IPS-NIHi11 (cell line): ENCODE results near the gene BOD1L1.
"Not testable (repeated sequence)": the region's sequence is repeated elsewhere in the genome, so short reads cannot be mapped to it uniquely, and the experiment has no call there.

Experiments used
- DNase-seq: peaks from one replicate; pipeline ENCODE4 v3.0.0; 2012; ENCODE audit warnings: mixed read lengths, low spot score

The BOD1L1 gene

GRCh38 chr4:13618212-13618806 lies 9.2 kb downstream of the BOD1L1 start:
- no peak for DNase-seq

GRCh38 chr4:13617801-13618200 lies 9.7 kb downstream of the BOD1L1 start:
- no peak for DNase-seq

- no peak for DNase-seq
Observed at GRCh38 chr4:13616597-13616996, 10.9 kb downstream of the BOD1L1 start.

GRCh38 chr4:13615161-13615560 lies 12.4 kb downstream of the BOD1L1 start:
- no peak for DNase-seq

DNA sequence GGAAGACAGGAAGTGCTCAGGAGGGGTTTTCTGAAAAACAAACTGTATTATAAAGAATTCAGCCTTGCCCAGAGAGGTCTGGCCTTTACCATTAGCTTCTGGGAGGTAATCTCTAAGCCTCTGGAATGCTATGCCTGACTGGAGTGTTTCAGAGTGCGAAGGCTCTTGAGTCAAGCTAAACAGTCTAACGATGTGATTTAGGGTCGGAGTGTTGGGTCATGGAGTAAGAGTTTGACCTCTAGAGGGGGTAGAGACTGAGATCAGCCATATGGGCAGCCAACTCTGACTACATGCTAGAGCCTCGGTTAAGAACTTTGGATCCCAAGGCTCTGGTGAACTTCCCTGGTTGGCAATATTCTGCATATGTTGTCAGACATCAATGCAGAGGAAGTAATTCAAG lies 15.0 kb downstream of the BOD1L1 start:
- peak; percentile 17 for DNase-seq

GRCh38 chr4:13611283-13611842 lies 16.2 kb downstream of the BOD1L1 start:
- no peak for DNase-seq

- no peak for DNase-seq
Observed at GRCh38 chr4:13605330-13605729, 22.2 kb downstream of the BOD1L1 start.

- no peak for DNase-seq
Observed at GRCh38 chr4:13601848-13602247, 25.7 kb downstream of the BOD1L1 start.

DNA sequence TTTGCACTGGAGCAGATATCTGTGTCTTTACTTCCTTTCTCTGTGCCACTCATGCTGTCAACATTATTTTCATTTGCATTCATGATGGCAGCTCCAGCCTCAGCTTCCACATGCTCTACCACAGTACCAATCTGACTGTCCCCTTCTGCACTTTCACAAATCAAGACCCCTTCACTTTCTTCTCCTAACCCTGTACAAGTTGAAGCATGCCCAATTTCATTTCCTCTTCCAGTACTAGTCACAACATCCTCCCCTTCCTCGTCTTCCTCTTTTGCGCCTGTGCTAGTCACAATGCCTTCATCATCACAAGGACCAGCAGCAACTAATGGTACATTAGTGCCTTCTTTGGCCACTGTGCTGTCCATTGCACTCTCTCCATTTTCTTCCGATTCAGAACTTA lies 26.5 kb downstream of the BOD1L1 start:
- DNase-seq: no peak

DNA sequence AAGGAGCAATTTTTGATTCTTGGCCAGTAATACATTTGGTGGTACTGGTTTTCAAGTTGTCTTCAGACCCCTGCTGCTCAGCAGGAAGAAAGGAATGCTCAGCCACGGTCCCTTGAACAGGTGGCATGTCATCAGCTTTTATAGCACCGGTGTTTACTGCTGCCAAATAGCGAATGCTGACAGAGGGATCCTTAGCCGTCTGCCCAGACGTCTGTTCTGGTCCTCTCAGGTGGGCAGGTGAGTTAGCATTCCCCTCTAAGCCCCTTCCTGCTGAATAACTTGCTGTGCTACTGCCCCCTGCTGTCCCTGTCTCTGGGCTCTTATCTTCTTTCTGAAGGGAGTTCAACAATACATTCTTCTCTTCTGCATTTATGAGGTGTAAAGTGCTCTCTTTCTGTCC lies 28.4 kb downstream of the BOD1L1 start:
- peak; percentile 75 for DNase-seq

DNA sequence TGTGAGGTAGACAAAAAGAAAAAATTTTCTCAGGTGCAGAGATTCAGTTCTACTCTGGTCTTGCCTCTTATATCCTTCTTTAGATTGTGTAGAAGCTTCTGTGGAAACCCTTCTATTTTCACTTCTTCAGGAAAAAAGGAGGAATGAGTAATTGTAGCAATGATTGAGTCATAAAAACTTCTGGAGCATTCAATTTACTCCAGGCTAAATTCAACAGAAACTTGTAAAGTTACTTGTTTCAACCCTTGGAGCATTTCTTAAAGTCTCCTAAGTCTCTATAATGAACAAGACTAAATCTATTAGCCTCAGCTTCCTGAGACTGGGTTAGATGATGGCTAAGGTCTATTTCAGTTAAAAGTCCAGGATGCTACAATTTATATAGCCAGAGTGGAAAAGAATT lies 29.9 kb downstream of the BOD1L1 start:
- no peak for DNase-seq

DNA sequence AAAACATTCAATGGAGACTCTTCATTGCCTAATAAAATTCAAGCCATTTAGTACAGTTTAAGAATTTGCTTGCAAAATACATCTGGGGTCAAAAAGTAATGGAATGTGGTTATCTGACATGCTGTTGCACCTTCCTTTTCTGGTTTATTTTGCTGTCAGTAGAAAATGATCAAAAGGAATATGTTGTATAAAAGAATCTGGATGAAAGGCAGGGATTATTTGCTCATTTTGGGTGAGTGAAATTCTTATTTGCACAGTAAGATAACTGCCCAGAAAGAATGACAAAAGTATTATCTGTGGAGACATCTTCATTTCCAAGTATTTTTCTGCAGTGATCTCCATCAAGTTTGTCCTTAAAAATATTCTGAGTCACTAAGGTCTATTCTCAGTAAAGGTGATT lies 30.4 kb downstream of the BOD1L1 start:
- DNase-seq: no peak

DNA sequence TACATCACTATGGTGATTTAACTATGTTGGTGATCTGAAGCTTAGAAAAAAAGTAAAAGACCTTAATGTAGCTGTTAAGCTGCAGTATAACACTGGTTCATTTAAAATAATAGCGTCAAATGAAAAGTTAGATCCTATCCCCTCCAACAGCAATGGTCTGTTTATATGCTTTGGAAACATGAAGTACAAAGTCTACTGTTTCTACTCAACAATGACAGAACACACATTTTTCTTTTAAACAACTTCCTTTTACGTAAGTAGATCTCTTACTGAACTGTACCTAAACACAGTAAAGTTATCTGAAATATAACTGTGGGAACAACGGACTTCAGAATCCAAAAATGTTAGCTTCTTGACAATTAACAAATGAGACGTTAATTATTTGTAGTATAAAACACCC lies 35.3 kb downstream of the BOD1L1 start:
- no peak for DNase-seq

- no peak for DNase-seq
Observed at GRCh38 chr4:13590766-13591165, 36.8 kb downstream of the BOD1L1 start.

- no peak for DNase-seq
Observed at GRCh38 chr4:13588954-13589353, 38.6 kb downstream of the BOD1L1 start.

DNA sequence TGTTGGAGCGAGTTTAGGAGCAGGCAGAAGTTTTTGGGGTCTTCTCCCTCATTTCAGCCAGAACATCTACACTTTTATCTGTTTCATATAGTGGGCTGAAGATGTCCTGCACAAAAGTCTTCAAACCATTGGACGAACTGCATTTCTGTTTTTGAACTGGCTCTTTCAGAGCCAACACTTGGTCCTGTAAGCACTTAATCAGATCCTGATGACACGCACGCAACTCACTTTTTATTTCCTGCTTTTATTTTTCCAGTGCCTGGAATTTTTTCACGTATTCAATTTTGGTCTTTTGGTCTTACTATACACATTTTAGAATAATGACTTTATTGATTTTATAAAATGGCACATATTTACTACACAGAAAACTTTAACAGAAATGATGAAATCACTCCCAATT lies 43.0 kb downstream of the BOD1L1 start:
- no peak for DNase-seq

DNA sequence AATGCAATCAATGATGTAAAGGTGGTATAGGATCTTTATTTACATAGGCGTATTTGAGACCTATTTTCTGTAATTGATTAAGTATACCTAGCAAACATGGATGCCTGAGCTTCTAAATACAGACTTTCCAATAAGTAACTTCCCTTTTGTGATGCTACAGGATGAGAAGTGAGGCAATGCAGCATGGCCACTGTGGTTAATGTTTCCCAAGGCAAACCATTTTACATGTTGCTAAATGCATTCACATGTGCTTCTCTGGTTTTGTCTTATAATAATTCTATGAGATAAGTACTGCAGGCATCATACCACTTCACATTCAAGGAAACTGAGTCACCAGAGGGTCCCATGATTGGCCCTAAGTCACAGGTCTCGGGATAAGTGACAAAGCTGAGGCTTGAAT lies 47.5 kb downstream of the BOD1L1 start:
- no peak for DNase-seq

DNA sequence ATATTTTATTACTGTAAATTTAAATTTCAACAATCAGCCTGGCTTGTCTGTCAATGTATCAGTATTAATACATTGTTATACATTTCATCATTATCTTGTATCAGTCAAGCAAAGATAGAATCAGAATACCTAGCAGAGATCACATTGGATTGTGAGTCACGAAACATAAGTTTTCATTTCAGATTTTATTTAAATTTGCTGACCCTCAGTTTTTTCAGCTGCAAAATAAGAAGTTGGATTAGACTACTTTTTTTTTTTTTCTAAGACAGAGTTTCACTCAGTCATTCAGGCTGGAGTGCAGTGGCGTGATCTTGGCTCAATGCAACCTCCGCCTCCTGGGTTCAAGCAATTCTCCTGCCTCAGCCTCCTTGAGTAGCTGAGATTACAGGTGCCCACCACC lies 49.9 kb downstream of the BOD1L1 start:
- no peak for DNase-seq

GRCh38 chr4:13570916-13571315 lies 56.6 kb downstream of the BOD1L1 start:
- no peak for DNase-seq

DNA sequence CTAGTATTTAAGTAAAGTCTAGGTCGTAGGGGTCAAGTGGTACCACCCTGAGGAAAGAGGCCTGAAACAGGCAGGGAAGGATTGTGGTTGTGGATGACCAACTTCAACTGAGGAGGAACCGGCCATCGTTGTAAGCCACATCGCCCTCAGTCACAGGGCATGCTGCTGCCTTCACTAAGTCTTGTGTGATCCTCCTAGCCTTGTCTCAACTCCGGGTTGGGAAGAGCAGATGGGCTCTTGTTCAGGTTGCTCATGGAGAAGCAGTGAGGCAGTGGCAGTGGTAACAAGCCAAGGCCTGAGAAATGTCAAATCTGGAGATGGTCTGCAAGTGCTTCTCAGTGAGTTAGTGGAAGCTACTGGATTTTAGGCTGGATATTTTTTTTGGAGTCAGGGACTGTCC lies 60.4 kb downstream of the BOD1L1 start:
- DNase-seq: no peak

- no peak for DNase-seq
Observed at GRCh38 chr4:13562876-13563275, 64.6 kb downstream of the BOD1L1 start.

DNA sequence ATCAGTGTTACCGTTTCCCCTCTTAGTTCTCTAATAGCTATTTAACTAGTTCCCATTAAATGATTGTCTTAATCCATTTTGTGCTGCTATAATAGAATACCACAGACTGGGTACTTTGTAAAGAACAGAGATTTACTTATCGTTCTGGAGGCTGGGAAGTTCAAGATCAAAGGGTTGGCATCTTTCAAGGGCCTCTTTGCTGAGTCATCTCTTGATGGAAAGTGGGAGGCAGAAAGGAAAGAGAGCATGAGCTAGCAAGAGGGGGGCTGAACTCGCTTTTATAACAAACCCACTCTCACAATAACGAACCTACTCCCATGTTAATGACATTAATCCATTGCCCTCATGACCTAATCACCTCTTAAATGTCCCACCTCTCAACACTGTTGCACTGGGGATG lies 65.9 kb downstream of the BOD1L1 start:
- DNase-seq: no peak

DNA sequence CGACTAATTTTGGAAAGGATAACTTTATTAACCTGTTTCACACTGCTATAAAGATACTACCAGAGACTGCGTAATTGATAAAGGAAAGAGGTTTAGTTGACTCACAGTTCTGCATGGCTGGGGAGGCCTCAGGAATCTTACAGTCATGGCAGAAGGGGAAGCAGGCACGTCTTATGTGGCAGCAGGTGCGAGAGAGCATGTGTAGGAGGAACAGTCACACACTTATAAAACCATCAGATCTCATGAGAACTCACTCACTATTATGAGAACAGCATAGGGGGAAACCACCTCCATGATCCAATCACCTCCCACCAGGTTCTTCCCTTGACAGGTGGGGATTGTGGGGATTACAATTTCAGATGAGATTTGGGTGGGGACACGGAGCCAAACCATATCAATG lies 67.4 kb downstream of the BOD1L1 start:
- DNase-seq: not testable (repeated sequence)

- no peak for DNase-seq
Observed at GRCh38 chr4:13559413-13559812, 68.1 kb downstream of the BOD1L1 start.

GRCh38 chr4:13558881-13559280 lies 68.6 kb downstream of the BOD1L1 start:
- no peak for DNase-seq
